Right cardiac atrium (tissue), 5 donors: ENCODE results near the gene CALCOCO2. TPM values are rescaled to one million over a fixed set of nuclear protein-coding genes. Genes with fewer than 3 reads are reported as not detected.
"Not testable (repeated sequence)": the region's sequence is repeated elsewhere in the genome, so short reads cannot be mapped to it uniquely, and the experiment has no call there.

Experiments used
- ATAC-seq, 2 donors: fragments of 200-7000 bp; cut with Tn5 transposase; one replicate each; pipeline versions ENCODE4 v1.8.0 to v1.9.1; 2020; ENCODE audit warnings: moderate library complexity in 2 of 2, mild to moderate bottlenecking in 1 of 2
- DNase-seq, 3 donors: peaks; one replicate each; pipeline ENCODE4 v3.0.0-alpha.2; 2020
- H3K27ac ChIP-seq: one replicate; pipeline ENCODE4 v1.5.1; 2013; ENCODE audit warnings: mild to moderate bottlenecking, low read length, control low read depth, moderate library complexity
- H3K27me3 ChIP-seq: one replicate; pipeline ENCODE4 v1.6.1; 2013; ENCODE audit not compliant: control insufficient read depth, insufficient read depth
- H3K4me1 ChIP-seq: one replicate; pipeline ENCODE4 v1.6.1; 2013; ENCODE audit warnings: low read length; ENCODE audit not compliant: control insufficient read depth, insufficient read depth
- H3K4me3 ChIP-seq: one replicate; pipeline ENCODE4 v1.5.1; 2013; ENCODE audit warnings: low read length, control low read depth
- H3K9me3 ChIP-seq: one replicate; pipeline ENCODE4 v1.6.1; 2013; ENCODE audit warnings: low read length; ENCODE audit not compliant: control insufficient read depth
- WGBS: extraction: QIAGEN DNeasy Blood & Tissue Kit; methylation state at CpG from one replicate; pipeline ENCODE4 v1.1.7; 2013; 5-methylcytosine and 5-hydroxymethylcytosine counted together
- intact Hi-C, 4 donors: fragments of 100-400 bp; cut with DNase I; formaldehyde crosslinking; loops; one replicate each; pipeline versions ENCODE4 v1.11.0 to v1.14.0; 2022 to 2023
- long read RNA-seq, 4 donors: library from polyadenylated mRNA; unstranded; transcript quantifications; one replicate each; pipeline ENCODE4 v2.0.0, GENCODE V29; 2020 to 2021
- polyA plus RNA-seq: library from polyadenylated mRNA; stranded (reverse); fragments of 200-250 nt; gene quantifications from one replicate; pipeline ENCODE4 v1.2.3, GENCODE V29; 2013
- total RNA-seq, 4 donors: library from RNA; stranded (reverse); fragmentation: NEBNext Ultra II Directional; extraction: Animal tissue kit (Norgen Biotek cat#: 25700); gene quantifications; one replicate each; pipeline ENCODE4 v1.2.1, GENCODE V29; 2021
- donor health status: healthy with polysubstance abuse.
- donor health status: DM: no; HTN: yes; CAD: no.
- donor health status: DM: no; HTN: no; CAD: no.
- donor health status: DM: no; HTN: yes; CAD: no; lungs with severe emphysema.
- donor health status: DM: yes; HTN: yes; CAD: no.

Gene CALCOCO2, protein sequence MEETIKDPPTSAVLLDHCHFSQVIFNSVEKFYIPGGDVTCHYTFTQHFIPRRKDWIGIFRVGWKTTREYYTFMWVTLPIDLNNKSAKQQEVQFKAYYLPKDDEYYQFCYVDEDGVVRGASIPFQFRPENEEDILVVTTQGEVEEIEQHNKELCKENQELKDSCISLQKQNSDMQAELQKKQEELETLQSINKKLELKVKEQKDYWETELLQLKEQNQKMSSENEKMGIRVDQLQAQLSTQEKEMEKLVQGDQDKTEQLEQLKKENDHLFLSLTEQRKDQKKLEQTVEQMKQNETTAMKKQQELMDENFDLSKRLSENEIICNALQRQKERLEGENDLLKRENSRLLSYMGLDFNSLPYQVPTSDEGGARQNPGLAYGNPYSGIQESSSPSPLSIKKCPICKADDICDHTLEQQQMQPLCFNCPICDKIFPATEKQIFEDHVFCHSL
- 100 to 1,000 TPM; 220 to 298 (median 281) TPM for total RNA-seq
- 131 TPM for polyA plus RNA-seq
- long read RNA-seq, donor 1, transcript CALCOCO2-201 (13 exons, 3,682 nt), result major isoform, 384 of 464 reads
- long read RNA-seq, donor 1, transcript CALCOCO2-211 (12 exons, 1,396 nt), result minor isoform, 6 of 464 reads
- long read RNA-seq, donor 1, partial matches to known transcripts, result 40 of 464 reads
- long read RNA-seq, donor 1, other reads (novel, unspliced or antisense), result 32 of 464 reads
- long read RNA-seq, donor 2, transcript CALCOCO2-201 (13 exons, 3,682 nt), result major isoform, 162 of 189 reads
- long read RNA-seq, donor 2, partial matches to known transcripts, result 15 of 189 reads
- long read RNA-seq, donor 2, other reads (novel, unspliced or antisense), result 10 of 189 reads
- long read RNA-seq, donor 3, transcript CALCOCO2-201 (13 exons, 3,682 nt), result major isoform, 713 of 830 reads
- long read RNA-seq, donor 3, partial matches to known transcripts, result 51 of 830 reads
- long read RNA-seq, donor 3, other reads (novel, unspliced or antisense), result 61 of 830 reads
- long read RNA-seq, donor 4, transcript CALCOCO2-201 (13 exons, 3,682 nt), result major isoform, 190 of 222 reads
- long read RNA-seq, donor 4, partial matches to known transcripts, result 15 of 222 reads
- long read RNA-seq, donor 4, other reads (novel, unspliced or antisense), result 16 of 222 reads

GRCh38 chr17:48830840-48831548, at the start of gene CALCOCO2:
CALCOCO2 (plus strand) TSS chr17:48831035; CDS start chr17:48841708, 10,673 bp downstream.
- Histone ChIP-seq H3K27ac (peak within 1 kb of the TSS; percentile 97), H3K9me3 (no peaks in the 10 kb centered on the region), H3K4me3 (peak within 1 kb of the TSS; percentile 83), H3K4me1 (peaks cover 19% of the 10 kb centered on the region), H3K27me3 (no peaks in the 10 kb centered on the region)
- DNase-seq (peak; percentile 93 to 98 (median 97)), ATAC-seq (peak; percentile 98)
- intact Hi-C loops, result no loop called here
- WGBS, result under 1% methylated on average over 48 of the region's 48 CpGs

GRCh38 chr17:48787828-48788227, 43.0 kb upstream of the CALCOCO2 start:
- no peaks in the 10 kb centered on the region for H3K9me3 ChIP-seq
- no peaks in the 10 kb centered on the region for H3K27me3 ChIP-seq
- H3K4me3 ChIP-seq, result no peak overlapping the region
- DNase-seq (peak in 1 of 3 donors; percentile 49), ATAC-seq (peak; percentile 19 to 41)
- H3K27ac ChIP-seq, result no peak overlapping the region
- WGBS, result 55% methylated on average over 7 of the region's 7 CpGs
- intact Hi-C loops, result no loop called here
- H3K4me1 ChIP-seq, result no peaks in the 10 kb centered on the region

DNA sequence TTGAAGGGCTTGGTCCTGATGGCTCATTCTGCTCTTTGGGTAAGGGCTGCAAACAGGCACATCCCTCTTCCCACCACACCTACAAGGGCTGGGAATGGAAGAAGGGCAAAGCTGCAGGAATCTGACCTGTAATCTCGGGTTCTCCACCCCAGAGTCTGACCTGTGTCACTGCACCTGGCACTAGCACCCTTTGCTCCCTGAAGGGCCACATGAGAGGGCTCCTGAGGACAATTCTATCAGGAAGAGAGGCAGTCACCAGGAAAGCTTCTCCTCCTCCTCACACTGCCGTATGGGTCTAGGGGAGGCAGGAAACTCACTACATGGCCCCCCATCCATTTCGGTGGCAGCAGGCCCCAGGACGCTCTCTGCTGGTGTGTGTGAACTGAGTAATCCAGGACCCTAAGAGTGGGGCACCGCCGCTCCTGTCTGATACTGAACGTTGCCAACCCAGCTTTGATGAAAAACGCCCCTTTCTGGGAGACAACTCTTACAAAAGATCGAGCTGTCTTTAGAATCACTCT, 40.2 kb upstream of the CALCOCO2 start:
- 32% methylated on average over 9 of the region's 9 CpGs for WGBS
- Histone ChIP-seq H3K4me3 (no peak overlapping the region), H3K27ac (no peak overlapping the region), H3K27me3 (no peaks in the 10 kb centered on the region), H3K4me1 (no peaks in the 10 kb centered on the region), H3K9me3 (no peaks in the 10 kb centered on the region)
- intact Hi-C loops, result loop anchor here (2.0 to 10.0 kb wide), 5 partner anchors 63 to 116 kb away; partner anchors contain the start of gene HOXB13 (in 2 of the 4)
- no peak for DNase-seq
- ATAC-seq, result no peak

DNA sequence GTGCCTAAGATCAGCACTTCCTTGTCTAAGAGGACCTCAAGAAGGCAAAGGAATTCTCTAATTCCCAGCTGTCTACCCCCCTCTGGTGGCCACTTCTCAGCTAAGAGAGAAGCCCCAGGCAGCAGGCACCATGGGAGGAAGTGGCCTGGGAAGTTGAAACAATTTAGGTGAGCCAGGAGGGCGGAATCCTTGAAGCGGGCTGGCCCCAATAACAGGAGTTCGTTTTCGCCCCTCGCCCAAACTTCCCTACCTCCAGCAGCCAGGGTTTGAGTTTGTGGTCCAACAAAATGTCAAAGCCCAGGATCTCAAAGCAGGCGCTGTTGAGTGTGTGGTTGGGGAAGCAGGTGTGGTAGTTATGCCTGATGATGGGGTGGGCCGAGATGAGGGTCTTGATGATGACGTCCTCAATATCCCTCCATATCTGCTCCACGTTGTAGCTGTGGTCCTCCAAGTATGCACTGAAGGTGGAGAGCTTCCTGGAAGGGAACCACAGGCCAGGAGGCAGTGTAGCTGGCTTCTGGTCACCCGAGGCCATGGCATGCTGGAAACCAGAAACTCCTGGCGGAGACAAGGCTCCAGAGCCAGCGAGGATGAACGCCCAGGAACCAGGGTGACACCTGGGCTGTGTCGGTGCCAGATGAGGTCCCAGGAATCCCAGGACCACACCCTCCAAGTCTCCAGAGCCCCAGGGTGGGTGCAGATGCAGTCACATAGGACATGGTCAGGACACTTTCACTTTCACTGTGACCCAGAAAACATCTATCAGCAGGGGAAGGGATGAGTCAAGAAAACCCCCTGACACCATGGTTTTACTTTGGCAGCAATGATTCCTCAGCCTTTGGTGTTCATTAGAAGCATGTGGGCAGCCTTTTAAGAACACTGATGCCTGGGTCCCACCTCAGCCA, 39.5 kb upstream of the CALCOCO2 start:
- H3K9me3 ChIP-seq, result no peaks in the 10 kb centered on the region
- H3K27me3 ChIP-seq, result no peaks in the 10 kb centered on the region
- H3K27ac ChIP-seq, result no peak overlapping the region
- no peak overlapping the region for H3K4me3 ChIP-seq
- no peaks in the 10 kb centered on the region for H3K4me1 ChIP-seq
- 42% methylated on average over 14 of the region's 14 CpGs for whole genome bisulfite sequencing
- intact Hi-C loops, result loop anchor here (2.0 to 10.0 kb wide), 5 partner anchors 64 to 117 kb away; partner anchors contain the start of gene HOXB13 (in 2 of the 4)
- ATAC-seq (peak; percentile 86 to 87), DNase-seq (peak; percentile 77 to 82 (median 78))

- Histone ChIP-seq H3K4me1 (no peaks in the 10 kb centered on the region), H3K27me3 (no peaks in the 10 kb centered on the region), H3K9me3 (no peaks in the 10 kb centered on the region), H3K4me3 (no peak overlapping the region), H3K27ac (no peak overlapping the region)
- ATAC-seq (no peak), DNase-seq (no peak)
- intact Hi-C loops, result loop anchor here (5.0 to 10.0 kb wide), 3 partner anchors 65 to 117 kb away; partner anchors contain the start of gene HOXB13 (in 2 of the 4)
- 33% methylated on average over 3 of the region's 3 CpGs for WGBS
These were observed 38.6 kb upstream of the CALCOCO2 start for GRCh38 chr17:48792033-48792798.

- Histone ChIP-seq H3K27me3 (no peaks in the 10 kb centered on the region), H3K4me3 (no peak overlapping the region), H3K27ac (no peak overlapping the region), H3K9me3 (no peaks in the 10 kb centered on the region), H3K4me1 (no peaks in the 10 kb centered on the region)
- DNase-seq (no peak), ATAC-seq (no peak)
- 69% methylated on average over 10 of the region's 10 CpGs for WGBS
- intact Hi-C loops, result loop anchor here in 1 of 4 donors (10.0 kb wide), 1 partner anchor 121 kb away; no protein-coding TSS in a partner anchor
These were observed 35.2 kb upstream of the CALCOCO2 start for GRCh38 chr17:48795444-48796162.

- not testable (repeated sequence) for H3K27me3 ChIP-seq, H3K4me1 ChIP-seq, ATAC-seq, H3K4me3 ChIP-seq, H3K27ac ChIP-seq, DNase-seq, H3K9me3 ChIP-seq
- intact Hi-C loops, result loop anchor here in 1 of 4 donors (10.0 kb wide), 1 partner anchor 121 kb away; no protein-coding TSS in a partner anchor
- WGBS, result 58% methylated on average over 6 of the region's 6 CpGs
These were observed 34.7 kb upstream of the CALCOCO2 start for GRCh38 chr17:48796163-48796522.

- intact Hi-C loops, result loop anchor here in 1 of 4 donors (10.0 kb wide), 1 partner anchor 124 kb away; no protein-coding TSS in a partner anchor
- Histone ChIP-seq H3K9me3 (no peaks in the 10 kb centered on the region), H3K4me3 (no peak overlapping the region), H3K4me1 (no peaks in the 10 kb centered on the region), H3K27ac (no peak overlapping the region), H3K27me3 (no peaks in the 10 kb centered on the region)
- DNase-seq, result no peak
- WGBS, result 73% methylated on average over 11 of the region's 11 CpGs
- ATAC-seq, result no peak
These were observed 31.6 kb upstream of the CALCOCO2 start for GRCh38 chr17:48799069-48799723.
